ENCODE results near the gene SND1.

Gene SND1

GRCh38 chr7:128075242-128076095, 423.5 kb downstream of the SND1 start:
- H4K20me1 ChIP-seq (ENCODE audit: insufficient read depth, low read length): no peaks in the 10 kb centered on the region

GRCh38 chr7:128076196-128076795, 424.3 kb downstream of the SND1 start:
- Histone ChIP-seq H3K27ac (ENCODE audit: low read depth, low read length, poor library complexity, severe bottlenecking) (no peak overlapping the region), H3K27me3 (ENCODE audit: insufficient read depth, low read length) (no peaks in the 10 kb centered on the region), H4K20me1 (ENCODE audit: insufficient read depth, low read length) (no peaks in the 10 kb centered on the region), H3F3A (ENCODE audit: insufficient read depth, low read length) (no peaks in the 10 kb centered on the region), H3K9ac (ENCODE audit: low read length) (no peak overlapping the region), H3K36me3 (ENCODE audit: insufficient read depth, low read length) (peaks cover 16% of the 10 kb centered on the region; the same call in 1 of the 2 replicates), H3K4me3 (ENCODE audit: low read depth, low read length, poor library complexity, severe bottlenecking) (no peak overlapping the region), H3K4me1 (ENCODE audit: insufficient read depth, low read length, severe bottlenecking) (no peaks in the 10 kb centered on the region), H3K9me3 (ENCODE audit: low read length) (no peaks in the 10 kb centered on the region), H3K79me2 (ENCODE audit: insufficient read depth, low read length) (no peaks in the 10 kb centered on the region), H3K9me2 (ENCODE audit: low read depth, low read length) (no peaks in the 10 kb centered on the region), H2AFZ (ENCODE audit: low read length) (no peak overlapping the region), H3K4me2 (ENCODE audit: low read length) (no peak overlapping the region)
- no peak for TF ChIP-seq EZH2 (IDR thresholded peaks at IDR 0.05; ENCODE audit: borderline replicate concordance, low read length)
- TF ChIP-seq CTCF (IDR thresholded peaks at IDR 0.05; ENCODE audit: low read length): no peak

More at GRCh38 chr7:128075242-128076095, 423.5 kb downstream of the SND1 start:
- no peak overlapping the region for H2AFZ ChIP-seq (ENCODE audit: low read length)
- no peak overlapping the region for H3K4me2 ChIP-seq (ENCODE audit: low read length)
- no peak overlapping the region for H3K27ac ChIP-seq (ENCODE audit: low read depth, low read length, poor library complexity, severe bottlenecking)
- H3F3A ChIP-seq (ENCODE audit: insufficient read depth, low read length): no peaks in the 10 kb centered on the region
- H3K79me2 ChIP-seq (ENCODE audit: insufficient read depth, low read length): no peaks in the 10 kb centered on the region
- no peak overlapping the region for H3K4me3 ChIP-seq (ENCODE audit: low read depth, low read length, poor library complexity, severe bottlenecking)
- TF ChIP-seq EZH2 (IDR thresholded peaks at IDR 0.05; ENCODE audit: borderline replicate concordance, low read length): no peak
- no peak for TF ChIP-seq CTCF (IDR thresholded peaks at IDR 0.05; ENCODE audit: low read length)
- H3K9me3 ChIP-seq (ENCODE audit: low read length): no peaks in the 10 kb centered on the region
- H3K9me2 ChIP-seq (ENCODE audit: low read depth, low read length): no peaks in the 10 kb centered on the region
- no peak overlapping the region for H3K9ac ChIP-seq (ENCODE audit: low read length)
- H3K4me1 ChIP-seq (ENCODE audit: insufficient read depth, low read length, severe bottlenecking): no peaks in the 10 kb centered on the region
- H3K27me3 ChIP-seq (ENCODE audit: insufficient read depth, low read length): no peaks in the 10 kb centered on the region
- H3K36me3 ChIP-seq (ENCODE audit: insufficient read depth, low read length): peaks cover 14% of the 10 kb centered on the region; the same call in 1 of the 2 replicates

GRCh38 chr7:128076796-128077271, 424.8 kb downstream of the SND1 start:
- no peak overlapping the region for H3K4me3 ChIP-seq (ENCODE audit: low read depth, low read length, poor library complexity, severe bottlenecking)
- H3K79me2 ChIP-seq (ENCODE audit: insufficient read depth, low read length): no peaks in the 10 kb centered on the region
- no peak for TF ChIP-seq CTCF (IDR thresholded peaks at IDR 0.05; ENCODE audit: low read length)
- no peak for TF ChIP-seq EZH2 (IDR thresholded peaks at IDR 0.05; ENCODE audit: borderline replicate concordance, low read length)
- H2AFZ ChIP-seq (ENCODE audit: low read length): no peak overlapping the region
- H3K9ac ChIP-seq (ENCODE audit: low read length): no peak overlapping the region
- peaks cover 22% of the 10 kb centered on the region; the same call in 1 of the 2 replicates for H3K36me3 ChIP-seq (ENCODE audit: insufficient read depth, low read length)
- H3K9me3 ChIP-seq (ENCODE audit: low read length): no peaks in the 10 kb centered on the region
- H3F3A ChIP-seq (ENCODE audit: insufficient read depth, low read length): no peaks in the 10 kb centered on the region
- no peak overlapping the region for H3K27ac ChIP-seq (ENCODE audit: low read depth, low read length, poor library complexity, severe bottlenecking)
- H3K9me2 ChIP-seq (ENCODE audit: low read depth, low read length): no peaks in the 10 kb centered on the region
- no peaks in the 10 kb centered on the region for H4K20me1 ChIP-seq (ENCODE audit: insufficient read depth, low read length)
- H3K27me3 ChIP-seq (ENCODE audit: insufficient read depth, low read length): no peaks in the 10 kb centered on the region
- H3K4me2 ChIP-seq (ENCODE audit: low read length): no peak overlapping the region
- H3K4me1 ChIP-seq (ENCODE audit: insufficient read depth, low read length, severe bottlenecking): no peaks in the 10 kb centered on the region

All from OCI-LY1 (cell line).